CD4-positive, alpha-beta T cell (primary cell): Measurements from ENCODE around the gene CLPX. TPM values are rescaled to one million over a fixed set of nuclear protein-coding genes. Genes with fewer than 3 reads are reported as not detected.

Experiments used
- ATAC-seq: fragments of 200-7000 bp; cut with Tn5 transposase; one replicate; pipeline ENCODE4 v1.10.0; 2022; ENCODE audit warnings: mild to moderate bottlenecking; ENCODE audit not compliant: poor library complexity
- CTCF ChIA-PET: fragments of 350-600 bp; sonication (Branson Sonifier 250); formaldehyde crosslinking; loops from one replicate; lab custom pipeline; 2021; ENCODE audit warnings: antibody characterized with exemption, inconsistent platforms; lab: Charles Lee
- POLR2A ChIA-PET: fragments of 350-600 bp; sonication (Branson Sonifier 250); formaldehyde crosslinking; loops from one replicate; lab custom pipeline; 2021; ENCODE audit warnings: antibody characterized with exemption, inconsistent platforms; lab: Charles Lee
- DNase-seq, 14 experiments: peaks; one replicate each; pipeline ENCODE4 v3.0.0-alpha.2; 2013 to 2020; ENCODE audit warnings: mixed read lengths in 2 of 14
- H3K27ac ChIP-seq, 2 donors: one replicate each; pipeline versions ENCODE4 v1.5.1 to v1.7.0; 2013; ENCODE audit warnings: low read length in 2 of 2, low read depth in 1 of 2, mild to moderate bottlenecking in 1 of 2
- H3K27me3 ChIP-seq, 2 experiments: 1 replicate in 1 of 2; 2 replicates in 1 of 2; pipeline versions ENCODE4 v1.6.1 to v1.7.0; 2013; ENCODE audit warnings: low read length in 2 of 2, control low read depth in 1 of 2, mild to moderate bottlenecking in 1 of 2, moderate library complexity in 1 of 2; ENCODE audit not compliant: insufficient read depth in 2 of 2, control insufficient read depth in 1 of 2
- H3K36me3 ChIP-seq: one replicate; pipeline ENCODE4 v1.6.1; 2013; ENCODE audit warnings: low read length, control low read depth; ENCODE audit not compliant: insufficient read depth
- H3K4me1 ChIP-seq: one replicate; pipeline ENCODE4 v1.6.1; 2013; ENCODE audit warnings: low read length, control low read depth; ENCODE audit not compliant: insufficient read depth
- H3K4me3 ChIP-seq: one replicate; pipeline ENCODE4 v1.5.1; 2013; ENCODE audit warnings: mild to moderate bottlenecking, low read length, moderate library complexity
- H3K9me3 ChIP-seq, 2 experiments: 1 replicate in 1 of 2; 2 replicates in 1 of 2; pipeline versions ENCODE4 v1.6.1 to v1.7.0; 2013; ENCODE audit warnings: low read length in 2 of 2, mild to moderate bottlenecking in 2 of 2, control low read depth in 1 of 2, moderate library complexity in 1 of 2; ENCODE audit not compliant: control insufficient read depth in 1 of 2, insufficient read depth in 1 of 2
- H3K27ac Mint-ChIP-seq: one replicate; pipeline ENCODE4 v1.8.0; 2020; ENCODE audit warnings: mixed read lengths
- H3K27me3 Mint-ChIP-seq: one replicate; pipeline ENCODE4 v1.8.0; 2021; ENCODE audit warnings: mixed read lengths
- H3K36me3 Mint-ChIP-seq: one replicate; pipeline ENCODE4 v1.8.0; 2021; ENCODE audit warnings: low read depth, mixed read lengths
- H3K4me1 Mint-ChIP-seq: one replicate; pipeline ENCODE4 v1.8.0; 2021; ENCODE audit warnings: low read depth, mixed read lengths
- H3K4me3 Mint-ChIP-seq: one replicate; pipeline ENCODE4 v1.8.0; 2020; ENCODE audit warnings: mild to moderate bottlenecking, mixed read lengths
- H3K9me3 Mint-ChIP-seq: one replicate; pipeline ENCODE4 v1.8.0; 2020; ENCODE audit warnings: mixed read lengths
- CTCF ChIP-seq: fragments of 200-600 bp; IDR thresholded peaks from one replicate; pipeline ENCODE4 v1.8.0; 2022; ENCODE audit warnings: antibody characterized with exemption, mild to moderate bottlenecking
- intact Hi-C, 2 experiments: fragments of 100-400 bp; cut with DNase I in 1 of 2; cut with micrococcal nuclease in 1 of 2; formaldehyde crosslinking; loops; one replicate each; pipeline versions ENCODE4 v1.15.1 to v1.9.0; 2023 to 2025; cut with DNase I, micrococcal nuclease
- total RNA-seq, 174 experiments: library from RNA in 2 of 174; stranded (reverse) in 2 of 174; gene quantifications; one replicate each; pipeline ENCODE4 v1.2.3 and lab custom pipeline; 2021 to 2026

The CLPX gene
- total RNA-seq, 2 experiments from 2014 or later = 29.1 to 36.3 TPM

GRCh38 chr15:65222891-65223290, 37.7 kb upstream of the CLPX start:
- Histone ChIP-seq H3K27me3 (no peaks in the 10 kb centered on the region), H3K4me3 (no peak overlapping the region), H3K4me1 (no peaks in the 10 kb centered on the region), H3K27ac (no peak overlapping the region), H3K9me3 (no peaks in the 10 kb centered on the region), H3K36me3 (no peaks in the 10 kb centered on the region)
- Mint-ChIP-seq H3K36me3 (no peaks in the 10 kb centered on the region), H3K4me1 (no peaks in the 10 kb centered on the region), H3K27ac (no peak overlapping the region), H3K4me3 (no peak overlapping the region), H3K27me3 (no peaks in the 10 kb centered on the region), H3K9me3 (no peaks in the 10 kb centered on the region)
- ChIA-PET POLR2A (no interaction called here), CTCF (no interaction called here)
- intact Hi-C loops = no loop called here
- no peak for ATAC-seq
- no peak for TF ChIP-seq CTCF
- no peak for DNase-seq

GRCh38 chr15:65221697-65222096, 36.6 kb upstream of the CLPX start:
- Mint-ChIP-seq H3K36me3 (no peaks in the 10 kb centered on the region), H3K4me3 (no peak overlapping the region), H3K27ac (no peak overlapping the region), H3K4me1 (no peaks in the 10 kb centered on the region), H3K9me3 (no peaks in the 10 kb centered on the region), H3K27me3 (no peaks in the 10 kb centered on the region)
- H3K27ac ChIP-seq = no peak overlapping the region
- intact Hi-C loops = no loop called here
- ChIA-PET POLR2A (no interaction called here), CTCF (interaction anchor here (0.6 kb wide), 1 partner anchor 78 kb away, joined by 4 read pairs; no protein-coding TSS in a partner anchor)
- ATAC-seq = no peak
- no peak for TF ChIP-seq CTCF
- no peak for DNase-seq
- H3K27me3 ChIP-seq = no peaks in the 10 kb centered on the region
- H3K9me3 ChIP-seq = no peaks in the 10 kb centered on the region
- no peaks in the 10 kb centered on the region for H3K4me1 ChIP-seq
- no peaks in the 10 kb centered on the region for H3K36me3 ChIP-seq
- H3K4me3 ChIP-seq = no peak overlapping the region

GRCh38 chr15:65219137-65219536, 34.0 kb upstream of the CLPX start:
- TF ChIP-seq CTCF = no peak

More at GRCh38 chr15:65219137-65219536, 34.0 kb upstream of the CLPX start:
- Histone ChIP-seq H3K4me3 (no peak overlapping the region), H3K27ac (no peak overlapping the region), H3K36me3 (no peaks in the 10 kb centered on the region), H3K27me3 (no peaks in the 10 kb centered on the region), H3K9me3 (no peaks in the 10 kb centered on the region), H3K4me1 (no peaks in the 10 kb centered on the region)
- H3K36me3 Mint-ChIP-seq = no peaks in the 10 kb centered on the region
- no peaks in the 10 kb centered on the region for H3K4me1 Mint-ChIP-seq
- no peak overlapping the region for H3K27ac Mint-ChIP-seq
- no peak overlapping the region for H3K4me3 Mint-ChIP-seq
- DNase-seq (no peak), ATAC-seq (no peak)
- CTCF ChIA-PET = no interaction called here
- H3K27me3 Mint-ChIP-seq = no peaks in the 10 kb centered on the region
- no peaks in the 10 kb centered on the region for H3K9me3 Mint-ChIP-seq
- intact Hi-C loops = no loop called here
- POLR2A ChIA-PET = no interaction called here
